K562 (cell line): ENCODE data around the gene PBXIP1. TPM values are rescaled to one million over a fixed set of nuclear protein-coding genes. Genes with fewer than 3 reads are reported as not detected.
A peak's percentile ranks its signal among the peaks of the same experiment; 100 is the strongest.

Experiments used
- FOS ChIP-seq: IDR thresholded peaks from 3 replicates; pipeline ENCODE4 v1.6.1; 2011; ENCODE audit not compliant: insufficient read length; ENCODE audit errors: extremely low read depth
- HCFC1 ChIP-seq: IDR thresholded peaks from 2 replicates; pipeline ENCODE4 v1.6.1; 2012; ENCODE audit warnings: low read depth, low read length, improper control_type of control experiment
- HNRNPL ChIP-seq: fragments of 200-400 bp; formaldehyde crosslinking; IDR thresholded peaks from 2 replicates; pipeline ENCODE4 v1.6.1; 2017; ENCODE audit warnings: low read depth, mild to moderate bottlenecking, low read length
- POLR2AphosphoS5 ChIP-seq: IDR thresholded peaks from 2 replicates; pipeline ENCODE4 v1.6.1; 2011; ENCODE audit warnings: mild to moderate bottlenecking, low read depth, low read length, moderate library complexity; ENCODE audit not compliant: control insufficient read depth, insufficient read depth
- SMARCA4 ChIP-seq: fragments of 450-650 bp; IDR thresholded peaks from 2 replicates; pipeline ENCODE4 v1.6.1; 2016
- SNIP1 ChIP-seq: fragments of 450-650 bp; IDR thresholded peaks from 2 replicates; pipeline ENCODE4 v1.7.1; 2017; ENCODE audit warnings: low read depth, mild to moderate bottlenecking
- ZFP36 ChIP-seq: fragments of 150-350 bp; IDR thresholded peaks from 2 replicates; pipeline ENCODE4 v1.6.1; 2018; ENCODE audit warnings: low read length, low read depth; ENCODE audit not compliant: partially characterized antibody
- ZNF197 ChIP-seq: fragments of 200-800 bp; sonication (Bioruptor generic); IDR thresholded peaks from 2 replicates; pipeline ENCODE4 v1.6.1; 2016; ENCODE audit warnings: low read depth, missing genetic modification characterization, missing compliant biosample characterization
- ZNF212 ChIP-seq: fragments of 450-650 bp; formaldehyde crosslinking; IDR thresholded peaks from 2 replicates; pipeline ENCODE4 v1.4.0; 2020; ENCODE audit warnings: mild to moderate bottlenecking
- polyA plus RNA-seq, 8 experiments: library from polyadenylated mRNA; depleted of rRNA in 4 of 8; stranded (reverse) in 5 of 8; unstranded in 3 of 8; fragments of >200 nt; fragmentation: Nextera tagmentation in 2 of 8; fragmentation: Illumina TruSeq in 1 of 8; extraction: Ambion mirVana in 2 of 8; extraction: Trizol in 1 of 8; gene quantifications; 2 replicates each; pipeline versions ENCODE4 v1.2.1 to v1.2.3, GENCODE V29; 2011 to 2014; ENCODE audit warnings: inconsistent platforms in 1 of 8, missing spikeins in 1 of 8
- total RNA-seq, 7 experiments: library from RNA; depleted of rRNA in 6 of 7; stranded (reverse); fragments of >200 nt in 6 of 7; fragmentation: Illumina TruSeq in 2 of 7; extraction: Trizol in 2 of 7; gene quantifications; 2 replicates each; pipeline versions ENCODE4 v1.2.1 to v1.2.3, GENCODE V29; 2011 to 2021; ENCODE audit warnings: low replicate concordance in 1 of 7
- TF ChIP-seq, protein P1 (sequence below): fragments of 200-600 bp; sonication (generic); IDR thresholded peaks from one replicate; pipeline ENCODE4 v1.6.1; 2012; ENCODE audit warnings: mild to moderate bottlenecking, low read depth, low read length, inconsistent platforms
- TF ChIP-seq, protein P2 (sequence below): fragments of 450-650 bp; formaldehyde crosslinking; IDR thresholded peaks from 2 replicates; pipeline ENCODE4 v1.4.0; 2022; ENCODE audit warnings: mild to moderate bottlenecking, moderate library complexity

Gene PBXIP1
- total and polyA plus RNA-seq, 9 of the 15 experiments (the other 6 are each of a cell fraction or from before 2014, with no cell fraction given), result 0.13 to 8.3 (median 5.8) TPM

DNA sequence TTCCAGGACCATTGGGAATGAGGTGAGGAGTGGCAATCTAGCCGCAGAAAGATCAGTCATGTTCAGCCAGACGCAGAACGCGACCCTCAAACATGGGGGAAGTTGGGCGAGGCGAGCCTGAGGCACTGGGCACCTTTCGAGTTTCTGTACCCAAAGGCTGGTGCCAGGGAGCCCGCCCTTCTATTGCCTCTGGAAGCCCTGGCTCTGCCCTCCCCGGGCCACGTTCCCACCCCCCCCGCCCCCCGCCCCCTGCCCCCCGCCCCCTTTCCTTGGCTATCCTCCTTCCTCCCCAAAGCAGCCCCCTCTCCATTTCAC is 44.5 kb upstream of the PBXIP1 start (continued):
- TF ChIP-seq, protein P1, sequence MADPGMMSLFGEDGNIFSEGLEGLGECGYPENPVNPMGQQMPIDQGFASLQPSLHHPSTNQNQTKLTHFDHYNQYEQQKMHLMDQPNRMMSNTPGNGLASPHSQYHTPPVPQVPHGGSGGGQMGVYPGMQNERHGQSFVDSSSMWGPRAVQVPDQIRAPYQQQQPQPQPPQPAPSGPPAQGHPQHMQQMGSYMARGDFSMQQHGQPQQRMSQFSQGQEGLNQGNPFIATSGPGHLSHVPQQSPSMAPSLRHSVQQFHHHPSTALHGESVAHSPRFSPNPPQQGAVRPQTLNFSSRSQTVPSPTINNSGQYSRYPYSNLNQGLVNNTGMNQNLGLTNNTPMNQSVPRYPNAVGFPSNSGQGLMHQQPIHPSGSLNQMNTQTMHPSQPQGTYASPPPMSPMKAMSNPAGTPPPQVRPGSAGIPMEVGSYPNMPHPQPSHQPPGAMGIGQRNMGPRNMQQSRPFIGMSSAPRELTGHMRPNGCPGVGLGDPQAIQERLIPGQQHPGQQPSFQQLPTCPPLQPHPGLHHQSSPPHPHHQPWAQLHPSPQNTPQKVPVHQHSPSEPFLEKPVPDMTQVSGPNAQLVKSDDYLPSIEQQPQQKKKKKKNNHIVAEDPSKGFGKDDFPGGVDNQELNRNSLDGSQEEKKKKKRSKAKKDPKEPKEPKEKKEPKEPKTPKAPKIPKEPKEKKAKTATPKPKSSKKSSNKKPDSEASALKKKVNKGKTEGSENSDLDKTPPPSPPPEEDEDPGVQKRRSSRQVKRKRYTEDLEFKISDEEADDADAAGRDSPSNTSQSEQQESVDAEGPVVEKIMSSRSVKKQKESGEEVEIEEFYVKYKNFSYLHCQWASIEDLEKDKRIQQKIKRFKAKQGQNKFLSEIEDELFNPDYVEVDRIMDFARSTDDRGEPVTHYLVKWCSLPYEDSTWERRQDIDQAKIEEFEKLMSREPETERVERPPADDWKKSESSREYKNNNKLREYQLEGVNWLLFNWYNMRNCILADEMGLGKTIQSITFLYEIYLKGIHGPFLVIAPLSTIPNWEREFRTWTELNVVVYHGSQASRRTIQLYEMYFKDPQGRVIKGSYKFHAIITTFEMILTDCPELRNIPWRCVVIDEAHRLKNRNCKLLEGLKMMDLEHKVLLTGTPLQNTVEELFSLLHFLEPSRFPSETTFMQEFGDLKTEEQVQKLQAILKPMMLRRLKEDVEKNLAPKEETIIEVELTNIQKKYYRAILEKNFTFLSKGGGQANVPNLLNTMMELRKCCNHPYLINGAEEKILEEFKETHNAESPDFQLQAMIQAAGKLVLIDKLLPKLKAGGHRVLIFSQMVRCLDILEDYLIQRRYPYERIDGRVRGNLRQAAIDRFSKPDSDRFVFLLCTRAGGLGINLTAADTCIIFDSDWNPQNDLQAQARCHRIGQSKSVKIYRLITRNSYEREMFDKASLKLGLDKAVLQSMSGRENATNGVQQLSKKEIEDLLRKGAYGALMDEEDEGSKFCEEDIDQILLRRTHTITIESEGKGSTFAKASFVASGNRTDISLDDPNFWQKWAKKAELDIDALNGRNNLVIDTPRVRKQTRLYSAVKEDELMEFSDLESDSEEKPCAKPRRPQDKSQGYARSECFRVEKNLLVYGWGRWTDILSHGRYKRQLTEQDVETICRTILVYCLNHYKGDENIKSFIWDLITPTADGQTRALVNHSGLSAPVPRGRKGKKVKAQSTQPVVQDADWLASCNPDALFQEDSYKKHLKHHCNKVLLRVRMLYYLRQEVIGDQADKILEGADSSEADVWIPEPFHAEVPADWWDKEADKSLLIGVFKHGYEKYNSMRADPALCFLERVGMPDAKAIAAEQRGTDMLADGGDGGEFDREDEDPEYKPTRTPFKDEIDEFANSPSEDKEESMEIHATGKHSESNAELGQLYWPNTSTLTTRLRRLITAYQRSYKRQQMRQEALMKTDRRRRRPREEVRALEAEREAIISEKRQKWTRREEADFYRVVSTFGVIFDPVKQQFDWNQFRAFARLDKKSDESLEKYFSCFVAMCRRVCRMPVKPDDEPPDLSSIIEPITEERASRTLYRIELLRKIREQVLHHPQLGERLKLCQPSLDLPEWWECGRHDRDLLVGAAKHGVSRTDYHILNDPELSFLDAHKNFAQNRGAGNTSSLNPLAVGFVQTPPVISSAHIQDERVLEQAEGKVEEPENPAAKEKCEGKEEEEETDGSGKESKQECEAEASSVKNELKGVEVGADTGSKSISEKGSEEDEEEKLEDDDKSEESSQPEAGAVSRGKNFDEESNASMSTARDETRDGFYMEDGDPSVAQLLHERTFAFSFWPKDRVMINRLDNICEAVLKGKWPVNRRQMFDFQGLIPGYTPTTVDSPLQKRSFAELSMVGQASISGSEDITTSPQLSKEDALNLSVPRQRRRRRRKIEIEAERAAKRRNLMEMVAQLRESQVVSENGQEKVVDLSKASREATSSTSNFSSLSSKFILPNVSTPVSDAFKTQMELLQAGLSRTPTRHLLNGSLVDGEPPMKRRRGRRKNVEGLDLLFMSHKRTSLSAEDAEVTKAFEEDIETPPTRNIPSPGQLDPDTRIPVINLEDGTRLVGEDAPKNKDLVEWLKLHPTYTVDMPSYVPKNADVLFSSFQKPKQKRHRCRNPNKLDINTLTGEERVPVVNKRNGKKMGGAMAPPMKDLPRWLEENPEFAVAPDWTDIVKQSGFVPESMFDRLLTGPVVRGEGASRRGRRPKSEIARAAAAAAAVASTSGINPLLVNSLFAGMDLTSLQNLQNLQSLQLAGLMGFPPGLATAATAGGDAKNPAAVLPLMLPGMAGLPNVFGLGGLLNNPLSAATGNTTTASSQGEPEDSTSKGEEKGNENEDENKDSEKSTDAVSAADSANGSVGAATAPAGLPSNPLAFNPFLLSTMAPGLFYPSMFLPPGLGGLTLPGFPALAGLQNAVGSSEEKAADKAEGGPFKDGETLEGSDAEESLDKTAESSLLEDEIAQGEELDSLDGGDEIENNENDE, result no peak
- TF ChIP-seq SMARCA4 (no peak), POLR2AphosphoS5 (no peak), FOS (no peak), SNIP1 (no peak), ZNF197 (CRISPR knock-in tag) (peak; percentile 5; the same call in 1 of the 2 replicates), ZNF212 (CRISPR knock-in tag) (no peak), HNRNPL (peak; percentile 70; the same call in 1 of the 2 replicates), ZFP36 (no peak), HCFC1 (no peak)
- TF ChIP-seq, protein P2, sequence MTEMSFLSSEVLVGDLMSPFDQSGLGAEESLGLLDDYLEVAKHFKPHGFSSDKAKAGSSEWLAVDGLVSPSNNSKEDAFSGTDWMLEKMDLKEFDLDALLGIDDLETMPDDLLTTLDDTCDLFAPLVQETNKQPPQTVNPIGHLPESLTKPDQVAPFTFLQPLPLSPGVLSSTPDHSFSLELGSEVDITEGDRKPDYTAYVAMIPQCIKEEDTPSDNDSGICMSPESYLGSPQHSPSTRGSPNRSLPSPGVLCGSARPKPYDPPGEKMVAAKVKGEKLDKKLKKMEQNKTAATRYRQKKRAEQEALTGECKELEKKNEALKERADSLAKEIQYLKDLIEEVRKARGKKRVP (CRISPR knock-in tag), result peak; percentile 48; the same call in 1 of the 2 replicates
